GM18951 (cell line): Measurements from ENCODE around the gene ARSJ.

Source experiments
- POLR2A ChIP-seq: IDR thresholded peaks from 4 replicates; pipeline ENCODE4 v1.6.1; 2011; ENCODE audit warnings: mild to moderate bottlenecking; ENCODE audit not compliant: insufficient read length, insufficient read depth; ENCODE audit errors: extremely low read depth
- in situ Hi-C: fragments of 300-500 bp; cut with MboI; formaldehyde crosslinking; loops from one replicate; pipeline ENCODE4 v1.12.0; 2022; ENCODE audit warnings: low sequenced_read_pairs, mixed read lengths, inconsistent platforms; ENCODE audit not compliant: unreplicated experiment

The ARSJ gene

DNA sequence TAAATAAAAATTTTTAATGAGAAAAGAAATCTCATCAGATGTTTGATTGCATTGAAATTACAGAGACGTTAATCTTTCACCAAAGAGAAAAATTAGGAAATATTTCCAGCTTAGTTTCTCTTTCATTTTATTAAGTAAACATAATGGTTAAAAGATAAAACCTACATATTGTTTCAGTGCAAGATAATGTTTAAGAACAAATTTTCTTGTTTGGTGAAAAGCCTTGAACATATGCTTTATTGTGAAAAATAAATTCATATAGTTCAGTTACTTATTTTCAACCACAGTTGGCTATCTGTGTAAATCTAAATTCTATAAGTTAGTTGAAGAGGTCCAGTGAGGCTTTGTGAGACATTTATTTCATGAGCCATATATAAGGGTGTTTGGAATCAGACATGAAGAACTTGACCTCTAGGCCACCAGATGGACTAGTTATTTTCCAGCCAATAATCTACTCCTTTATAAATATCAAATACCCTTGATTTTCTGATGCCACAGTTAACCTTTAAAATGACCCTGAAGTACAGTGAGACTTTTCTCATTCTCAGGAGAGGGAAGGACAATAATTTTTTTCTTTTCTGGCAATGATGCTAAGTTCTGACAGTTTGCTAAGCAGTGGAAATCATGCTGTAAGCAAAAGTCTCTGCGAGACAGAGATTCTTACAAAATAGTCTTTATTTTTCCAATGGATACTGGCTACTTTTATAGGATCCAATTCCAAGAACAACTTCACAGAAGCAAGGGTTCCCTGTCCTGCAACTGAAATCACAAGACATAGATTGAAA lies 2.5 kb downstream of the ARSJ start:
- TF ChIP-seq POLR2A = no peak
- in situ Hi-C loops = no loop called here

DNA sequence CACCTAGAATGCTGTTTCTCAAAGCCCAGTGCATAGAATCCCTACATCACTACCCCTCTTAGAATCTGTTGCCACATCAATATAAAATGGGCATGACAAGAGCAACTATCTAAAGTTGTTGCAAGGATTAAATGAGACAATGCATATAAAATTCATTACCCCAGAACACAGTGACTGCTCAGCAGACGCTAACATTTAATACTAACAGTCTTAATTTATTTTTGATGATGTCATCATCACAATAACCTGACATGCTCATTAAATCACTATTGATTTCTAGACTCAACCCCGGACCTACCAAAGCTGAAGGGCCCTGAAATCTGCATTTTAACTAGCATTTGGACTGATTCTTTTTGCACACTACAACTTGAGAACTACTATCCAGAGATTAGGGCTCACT lies 3.9 kb downstream of the ARSJ start:
- in situ Hi-C loops = no loop called here

DNA sequence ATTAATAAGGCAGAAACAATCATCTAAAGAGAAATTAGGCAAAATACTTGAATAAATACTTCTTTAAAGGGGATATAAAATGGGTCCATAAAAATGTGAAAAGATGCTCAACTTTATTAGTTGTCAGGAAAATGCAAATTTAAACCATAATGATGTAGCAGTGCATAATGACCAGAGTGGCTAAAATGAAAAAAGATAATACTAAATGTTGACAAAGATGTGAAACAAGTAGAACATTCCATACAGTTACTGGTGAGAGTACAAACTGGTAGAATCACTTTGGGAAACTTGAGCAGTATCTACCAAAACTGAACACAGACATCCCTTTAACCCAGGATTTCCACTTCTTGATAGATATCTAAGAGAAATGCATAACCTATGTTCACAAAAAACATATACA lies 5.0 kb downstream of the ARSJ start:
- in situ Hi-C loops = no loop called here
- no peak for TF ChIP-seq POLR2A

More for the DNA sequence above, 3.9 kb downstream of the ARSJ start:
- TF ChIP-seq POLR2A = no peak

DNA sequence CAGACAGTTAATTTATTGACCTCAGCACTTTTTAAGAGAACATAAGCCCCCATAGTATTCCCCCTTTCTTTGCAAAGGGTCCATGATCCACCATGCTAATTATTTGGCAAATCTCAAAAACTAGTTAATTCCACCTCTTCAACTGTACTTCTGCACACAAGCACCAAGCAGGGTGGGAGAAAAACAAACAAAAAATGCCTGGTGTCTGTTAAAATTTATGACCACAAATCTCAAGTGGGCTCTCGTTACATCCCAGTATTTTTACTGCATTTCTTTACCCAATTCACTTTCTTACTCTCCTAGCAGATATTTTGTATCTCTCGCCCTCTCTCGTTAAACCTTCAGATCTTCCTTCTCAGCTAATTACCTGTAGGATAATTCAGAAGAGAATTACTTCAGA lies 6.1 kb downstream of the ARSJ start:
- in situ Hi-C loops = no loop called here

DNA sequence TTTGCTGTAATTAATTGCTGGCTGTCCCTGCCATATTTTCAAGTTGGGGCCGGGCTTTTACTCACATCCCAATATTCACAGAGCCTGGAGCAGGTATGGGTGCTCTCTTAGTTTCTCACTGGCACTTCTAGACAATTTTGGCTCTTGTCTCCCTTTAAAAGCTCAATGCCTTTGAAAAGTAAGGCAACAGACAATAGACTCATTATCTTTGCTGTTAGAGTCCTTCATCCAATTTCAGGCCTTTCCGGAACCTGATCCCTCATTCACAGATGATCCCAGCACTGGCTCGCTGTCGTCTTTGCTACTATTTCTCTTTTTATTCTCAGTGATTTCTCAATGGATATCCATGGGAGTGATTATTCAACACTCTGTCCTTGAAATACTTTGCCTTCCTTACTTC lies 6.7 kb downstream of the ARSJ start:
- in situ Hi-C loops = no loop called here
- no peak for TF ChIP-seq POLR2A

More for the DNA sequence above, 6.1 kb downstream of the ARSJ start:
- no peak for TF ChIP-seq POLR2A

DNA sequence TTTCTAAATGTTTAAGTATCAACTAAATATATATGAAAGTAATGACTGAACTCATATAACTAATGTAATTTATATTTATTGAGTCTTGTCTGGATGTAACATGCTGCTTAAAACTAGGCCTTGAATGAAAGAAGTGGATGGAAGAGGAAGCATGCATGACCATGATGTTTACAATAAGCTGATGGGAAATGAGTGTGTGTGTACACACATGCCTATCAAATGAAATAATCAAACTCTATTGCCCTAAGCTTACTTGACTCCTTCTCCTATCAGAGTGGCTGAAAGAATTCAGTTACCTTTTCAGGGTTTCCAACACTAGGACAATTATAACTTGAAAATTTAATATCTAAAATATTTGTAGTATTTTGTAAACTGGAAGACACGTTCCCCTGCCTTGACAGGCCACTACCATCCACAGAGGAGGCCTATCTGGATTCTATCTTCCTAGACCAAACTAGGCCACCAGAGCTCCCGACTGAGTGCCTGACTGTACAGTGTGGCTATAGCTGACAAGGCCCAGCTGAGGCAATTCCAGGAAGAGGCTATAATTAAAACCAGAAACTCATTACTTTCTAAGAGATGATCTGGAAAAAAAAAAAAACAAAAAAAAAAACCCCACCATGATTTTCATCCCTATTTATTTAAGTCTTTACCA lies 7.6 kb downstream of the ARSJ start:
- no peak for TF ChIP-seq POLR2A
- in situ Hi-C loops = no loop called here

DNA sequence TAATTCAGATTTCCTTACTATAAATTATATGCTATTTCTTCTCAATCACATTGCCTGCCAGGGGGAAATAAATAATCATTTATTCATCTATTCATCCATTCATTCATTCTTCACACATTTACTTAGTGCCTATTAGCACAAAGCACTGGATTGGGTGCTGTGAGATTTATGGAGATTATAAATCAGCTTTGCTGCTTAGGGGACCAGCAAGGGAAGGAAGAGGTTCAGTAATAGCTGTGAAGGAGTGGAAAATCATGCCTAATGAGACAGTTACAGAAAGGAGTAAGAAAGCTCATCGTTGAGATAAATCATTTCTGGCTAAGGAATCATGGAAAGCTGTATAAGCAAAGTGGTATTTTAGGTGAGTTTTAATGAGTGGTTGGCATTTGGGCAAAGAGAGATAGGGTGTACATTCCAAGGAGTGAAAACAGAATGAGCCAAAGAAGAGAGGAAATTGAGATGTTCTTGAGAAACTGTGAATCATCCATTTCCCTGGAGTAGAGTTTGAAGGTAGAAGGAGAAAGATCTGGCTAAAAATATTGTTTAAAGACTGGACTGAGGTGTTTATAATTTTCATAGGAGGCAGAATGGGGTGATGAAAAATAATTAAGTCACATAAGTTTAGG lies 9.6 kb downstream of the ARSJ start:
- in situ Hi-C loops = no loop called here
- TF ChIP-seq POLR2A = no peak

DNA sequence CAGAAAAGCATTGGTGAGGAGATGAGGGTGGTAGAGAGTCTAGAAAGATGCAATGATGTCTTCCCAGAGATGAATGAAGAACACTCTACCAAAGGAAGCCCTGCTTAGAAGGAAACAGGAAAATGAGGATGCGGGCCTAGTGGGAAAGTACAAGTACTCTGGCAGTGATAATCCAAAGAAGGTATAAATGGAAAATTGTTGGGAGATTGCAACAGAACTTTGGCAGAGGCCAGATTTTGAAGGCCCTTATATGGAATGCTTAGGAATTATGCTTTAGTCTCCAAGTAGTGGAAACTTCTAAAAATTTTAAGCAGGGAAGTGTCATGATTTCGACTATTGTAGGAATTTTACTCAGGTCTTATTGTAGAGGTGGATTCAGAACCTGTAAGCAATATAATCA lies 11.0 kb downstream of the ARSJ start:
- in situ Hi-C loops = no loop called here
- no peak for TF ChIP-seq POLR2A

DNA sequence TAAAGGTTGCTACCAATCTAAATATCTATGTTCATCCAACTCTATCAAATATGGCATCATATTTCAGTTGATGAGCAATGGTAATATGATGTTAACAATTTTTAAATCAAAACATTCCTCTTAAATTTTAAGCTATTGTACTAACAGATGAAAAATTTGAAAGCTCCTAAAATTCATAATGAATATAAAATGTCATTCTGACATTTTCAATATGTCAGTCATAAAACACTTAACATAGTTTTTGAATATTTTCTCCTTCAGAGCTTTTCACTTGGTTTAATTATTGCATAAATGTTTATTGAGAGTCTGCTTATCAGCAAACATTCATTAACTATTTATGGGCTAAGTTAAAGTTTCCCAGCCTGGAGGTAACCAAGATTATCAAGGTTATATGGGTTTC lies 11.8 kb downstream of the ARSJ start:
- TF ChIP-seq POLR2A = no peak
- in situ Hi-C loops = no loop called here

DNA sequence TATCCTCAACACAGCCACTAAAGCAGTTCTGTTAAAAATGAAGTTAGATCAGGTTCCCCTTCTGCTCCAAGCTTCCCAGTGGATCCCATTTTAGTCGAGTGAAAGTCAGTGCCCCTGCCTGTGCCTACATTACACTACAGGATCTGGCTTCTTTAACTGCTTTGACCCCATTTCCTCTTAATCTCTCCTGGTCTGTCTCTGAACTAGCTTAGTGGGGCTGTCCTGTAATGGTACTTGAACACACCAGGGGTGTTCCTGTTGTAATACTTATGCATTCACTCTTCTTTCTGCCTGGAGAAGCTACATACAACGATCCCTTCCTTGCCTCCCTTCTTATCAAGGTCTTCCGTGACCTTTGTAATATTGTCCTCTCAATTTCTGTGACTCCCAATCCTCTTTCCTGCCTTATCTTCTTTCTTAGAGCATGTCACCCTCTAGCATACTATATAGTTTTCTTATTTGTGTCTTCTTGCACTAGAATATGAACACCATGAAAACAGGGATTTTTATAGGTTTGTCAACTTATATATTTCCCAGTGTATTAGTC lies 16.7 kb downstream of the ARSJ start:
- TF ChIP-seq POLR2A = no peak
- in situ Hi-C loops = no loop called here

DNA sequence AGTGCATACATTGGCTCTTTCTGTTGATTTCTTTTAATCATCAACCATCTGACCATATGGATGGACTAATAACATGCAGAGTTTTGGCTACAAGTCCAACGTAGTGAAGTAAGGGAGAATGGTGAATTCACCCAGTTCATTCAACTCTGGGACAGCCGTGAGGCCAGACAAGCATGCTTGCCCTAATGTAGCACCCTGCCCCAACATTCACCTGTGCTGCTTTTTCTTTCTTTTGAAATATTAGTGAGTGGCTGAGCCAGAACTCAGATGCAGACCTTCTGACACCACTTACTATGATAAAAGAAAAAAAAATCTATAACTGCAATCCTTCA lies 17.5 kb downstream of the ARSJ start:
- no peak for TF ChIP-seq POLR2A
- in situ Hi-C loops = no loop called here

DNA sequence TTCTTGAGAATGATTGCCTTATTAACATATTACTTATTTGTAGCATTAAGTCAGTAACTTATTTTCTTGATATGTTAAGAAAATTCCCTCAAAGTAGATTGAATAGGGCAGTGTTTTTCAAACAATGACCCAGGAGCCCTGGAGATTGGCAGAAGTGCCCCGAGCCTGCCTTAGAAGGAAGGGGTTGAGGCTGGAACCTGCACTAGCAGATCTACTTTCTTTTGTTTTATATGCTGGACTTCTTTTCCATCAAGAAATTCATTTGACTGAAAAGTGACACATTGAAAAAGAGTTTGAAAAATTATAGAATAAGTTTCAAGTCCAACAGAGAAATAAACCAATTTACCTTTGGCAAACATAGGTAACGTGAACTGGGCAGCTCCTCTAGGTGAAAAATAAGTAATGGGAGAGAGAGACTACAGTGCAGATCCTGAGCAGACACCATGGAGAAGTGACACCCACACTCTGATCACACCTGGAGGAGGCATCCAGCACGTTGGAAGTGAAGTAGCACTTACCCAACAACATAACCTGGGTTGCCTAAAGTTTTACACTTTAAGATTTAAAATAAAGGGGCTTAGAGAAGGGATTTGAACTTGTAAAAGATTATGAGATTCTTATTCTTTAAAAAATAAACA lies 18.6 kb downstream of the ARSJ start:
- TF ChIP-seq POLR2A = no peak
- in situ Hi-C loops = no loop called here

DNA sequence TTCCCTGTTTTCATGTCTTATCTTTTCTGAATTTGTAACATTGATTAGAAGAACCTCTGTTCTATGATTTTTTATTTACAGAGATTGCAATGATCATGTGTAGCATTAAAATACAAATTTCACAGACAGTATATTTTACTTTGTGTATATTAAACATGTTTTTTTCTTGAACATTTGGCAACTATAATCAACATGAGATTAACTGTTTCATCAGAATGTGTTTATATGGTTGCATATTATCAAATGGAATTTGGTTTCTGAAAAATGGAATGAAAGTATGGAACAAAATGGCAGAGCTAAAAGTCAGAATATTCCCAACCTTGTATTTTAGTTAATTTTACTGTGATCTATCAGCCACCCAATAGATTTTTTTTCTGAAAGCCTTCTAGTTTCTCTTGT lies 19.9 kb downstream of the ARSJ start:
- in situ Hi-C loops = loop anchor here (10.0 kb wide), 2 partner anchors 105 to 415 kb away; no protein-coding TSS in a partner anchor
- TF ChIP-seq POLR2A = no peak

DNA sequence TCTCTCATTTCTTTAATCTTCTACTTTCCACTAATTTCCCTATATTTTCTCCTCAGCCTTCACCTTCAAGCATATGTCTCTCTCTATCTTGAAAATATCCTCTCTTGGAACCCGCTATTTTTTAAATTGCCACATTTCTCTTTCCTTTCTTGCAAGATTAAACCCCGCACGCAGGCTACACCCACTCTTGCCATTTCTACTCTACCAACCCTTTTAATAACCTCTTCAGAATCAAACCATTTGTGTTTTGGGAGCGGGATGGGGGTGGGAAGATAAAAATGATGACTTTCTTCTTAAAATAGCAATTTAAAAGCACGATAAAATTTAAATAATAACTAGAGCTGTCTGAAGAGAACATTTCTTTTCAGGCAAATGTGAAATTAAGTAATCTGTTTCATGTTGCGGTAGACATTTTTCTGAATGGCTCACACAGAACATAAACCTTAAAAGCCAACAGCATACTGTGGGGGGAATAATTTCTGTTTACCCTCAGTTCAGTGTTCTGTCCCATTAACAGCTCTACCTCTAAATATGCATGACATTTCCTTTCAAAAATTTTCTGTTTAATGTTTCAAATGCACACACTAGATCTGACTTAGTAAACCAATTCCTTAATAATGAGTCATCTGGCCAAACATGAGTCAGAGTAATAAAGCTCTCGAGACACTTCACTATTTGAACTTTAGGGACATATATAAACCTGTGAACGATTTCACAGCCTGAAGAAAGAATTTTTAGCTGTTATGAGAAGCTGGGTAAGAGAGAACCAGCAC lies 20.5 kb downstream of the ARSJ start:
- in situ Hi-C loops = loop anchor here (10.0 kb wide), 2 partner anchors 106 to 416 kb away; no protein-coding TSS in a partner anchor

More for the DNA sequence above, 20.5 kb downstream of the ARSJ start:
- no peak for TF ChIP-seq POLR2A
